Measurements from ENCODE around the gene AFG1L.
"Not testable (repeated sequence)": the region's sequence is repeated elsewhere in the genome, so short reads cannot be mapped to it uniquely, and the experiment has no call there.

The AFG1L gene

DNA sequence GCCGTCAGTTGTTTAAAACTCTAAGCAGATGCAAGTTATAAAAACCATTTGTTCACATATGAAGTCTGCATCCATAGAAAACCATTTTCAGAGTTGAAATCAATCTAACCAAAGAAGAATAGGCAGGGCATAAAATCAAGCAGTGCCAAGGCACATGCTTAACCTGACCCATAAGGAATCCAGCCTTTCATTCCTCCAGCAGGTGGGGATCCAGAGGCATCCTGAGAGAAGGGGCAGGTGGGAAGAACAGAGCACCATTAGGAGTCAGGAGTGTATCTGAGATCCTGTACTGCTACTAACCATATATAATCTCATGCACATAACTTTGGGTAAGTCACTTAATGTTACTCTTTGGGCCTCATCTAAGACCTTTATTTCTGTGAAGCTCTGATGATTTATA is 236.5 kb downstream of the AFG1L start:
- Histone ChIP-seq H3K27ac (no peak overlapping the region), H3K4me2 (no peak overlapping the region), H3K79me2 (ENCODE audit: insufficient read depth, low read depth) (no peaks in the 10 kb centered on the region), H3K36me3 (ENCODE audit: insufficient read depth) (no peaks in the 10 kb centered on the region), H2AFZ (ENCODE audit: low read depth) (no peak overlapping the region), H3K27me3 (ENCODE audit: insufficient read depth, low read depth) (no peaks in the 10 kb centered on the region), H4K20me1 (ENCODE audit: insufficient read depth) (no peaks in the 10 kb centered on the region), H3K9ac (no peak overlapping the region), H3K4me3 (IDR thresholded peaks at IDR 0.05; ENCODE audit: insufficient read depth, low read depth, low read length) (no peak overlapping the region), H3K4me1 (ENCODE audit: low read depth, poor library complexity, severe bottlenecking) (no peaks in the 10 kb centered on the region)
- TF ChIP-seq CTCF (conservative IDR thresholded peaks at IDR 0.05; ENCODE audit: low read depth, low read length): no peak

GRCh38 chr6:108535114-108535742 is 240.4 kb downstream of the AFG1L start:
- H3K9ac ChIP-seq: no peak overlapping the region
- H3K27me3 ChIP-seq (ENCODE audit: insufficient read depth, low read depth): no peaks in the 10 kb centered on the region
- no peaks in the 10 kb centered on the region for H4K20me1 ChIP-seq (ENCODE audit: insufficient read depth)
- H3K4me3 ChIP-seq (IDR thresholded peaks at IDR 0.05; ENCODE audit: insufficient read depth, low read depth, low read length): no peak overlapping the region
- no peak overlapping the region for H2AFZ ChIP-seq (ENCODE audit: low read depth)
- no peaks in the 10 kb centered on the region for H3K79me2 ChIP-seq (ENCODE audit: insufficient read depth, low read depth)
- H3K4me1 ChIP-seq (ENCODE audit: low read depth, poor library complexity, severe bottlenecking): no peaks in the 10 kb centered on the region
- no peaks in the 10 kb centered on the region for H3K36me3 ChIP-seq (ENCODE audit: insufficient read depth)
- H3K27ac ChIP-seq: no peak overlapping the region
- H3K4me2 ChIP-seq: no peak overlapping the region
- no peak for TF ChIP-seq CTCF (conservative IDR thresholded peaks at IDR 0.05; ENCODE audit: low read depth, low read length)

- not testable (repeated sequence) for H3K4me3 ChIP-seq (IDR thresholded peaks at IDR 0.05; ENCODE audit: insufficient read depth, low read depth, low read length)
Measured at GRCh38 chr6:108535920-108536535, 241.2 kb downstream of the AFG1L start.

DNA sequence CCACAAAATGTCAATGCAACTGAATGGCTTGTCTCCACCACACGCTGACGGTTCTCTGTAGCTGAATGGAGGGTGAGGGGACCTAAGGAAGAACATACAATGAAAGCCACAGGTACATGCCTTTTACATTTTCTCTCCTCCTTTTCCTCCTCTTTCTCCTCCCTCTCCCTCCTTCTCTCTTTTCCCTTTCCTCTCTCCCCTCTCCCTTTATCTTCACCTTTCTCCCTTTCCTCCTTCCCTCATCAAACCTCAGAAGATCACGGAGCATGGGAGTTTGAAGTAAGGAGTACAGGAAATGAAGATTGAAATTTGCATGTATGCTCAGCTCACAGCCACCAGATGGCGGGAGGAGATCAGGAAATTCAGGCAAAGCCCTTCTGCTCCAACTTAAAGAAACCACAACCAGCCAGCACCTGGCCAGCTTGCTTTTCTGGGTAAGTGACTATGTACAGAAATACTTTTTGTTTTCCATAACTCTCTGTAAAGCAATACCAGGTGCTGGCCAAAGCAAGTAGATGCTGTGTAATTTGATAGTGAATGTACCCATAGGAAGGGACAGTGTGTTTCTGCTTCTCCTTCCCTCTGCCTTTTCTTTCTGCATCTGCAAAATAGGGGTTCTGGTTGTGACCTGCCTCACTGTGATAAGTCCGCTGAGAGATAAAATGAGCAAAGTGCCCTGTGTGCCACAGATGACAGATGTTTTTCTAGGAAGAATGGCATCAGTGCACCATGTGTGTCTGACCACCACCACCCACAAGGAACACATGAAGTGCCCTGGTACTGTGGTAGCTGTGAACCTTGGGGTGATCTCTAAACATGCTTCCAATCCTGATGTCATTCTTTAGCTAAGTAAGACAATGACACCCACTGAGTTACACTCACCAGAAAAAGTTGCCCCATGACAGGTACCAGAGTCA is 247.2 kb downstream of the AFG1L start:
- Histone ChIP-seq H3K4me2 (peak overlapping the region; percentile 46), H3K27ac (peak overlapping the region; percentile 61), H3K4me1 (ENCODE audit: low read depth, poor library complexity, severe bottlenecking) (peaks cover 54% of the 10 kb centered on the region), H3K27me3 (ENCODE audit: insufficient read depth, low read depth) (no peaks in the 10 kb centered on the region), H3K36me3 (ENCODE audit: insufficient read depth) (no peaks in the 10 kb centered on the region), H3K79me2 (ENCODE audit: insufficient read depth, low read depth) (no peaks in the 10 kb centered on the region), H3K9ac (no peak overlapping the region; the same call in 1 of the 2 replicates), H3K4me3 (IDR thresholded peaks at IDR 0.05; ENCODE audit: insufficient read depth, low read depth, low read length) (no peak overlapping the region), H2AFZ (ENCODE audit: low read depth) (peak overlapping the region; percentile 62), H4K20me1 (ENCODE audit: insufficient read depth) (no peaks in the 10 kb centered on the region)
- peak; percentile 76 for TF ChIP-seq CTCF (conservative IDR thresholded peaks at IDR 0.05; ENCODE audit: low read depth, low read length)

More at GRCh38 chr6:108535920-108536535, 241.2 kb downstream of the AFG1L start:
- H2AFZ ChIP-seq (ENCODE audit: low read depth); H3K4me1 ChIP-seq (ENCODE audit: low read depth, poor library complexity, severe bottlenecking); H3K27me3 ChIP-seq (ENCODE audit: insufficient read depth, low read depth); H3K27ac ChIP-seq; H3K36me3 ChIP-seq (ENCODE audit: insufficient read depth); H3K4me2 ChIP-seq; H3K79me2 ChIP-seq (ENCODE audit: insufficient read depth, low read depth); H3K9ac ChIP-seq; H4K20me1 ChIP-seq (ENCODE audit: insufficient read depth): not testable (repeated sequence)

All from KMS-11 (cell line).